ENCODE data around the gene SLCO3A1.
"Not testable (repeated sequence)": the region's sequence is repeated elsewhere in the genome, so short reads cannot be mapped to it uniquely, and the experiment has no call there.

SLCO3A1 gene

DNA sequence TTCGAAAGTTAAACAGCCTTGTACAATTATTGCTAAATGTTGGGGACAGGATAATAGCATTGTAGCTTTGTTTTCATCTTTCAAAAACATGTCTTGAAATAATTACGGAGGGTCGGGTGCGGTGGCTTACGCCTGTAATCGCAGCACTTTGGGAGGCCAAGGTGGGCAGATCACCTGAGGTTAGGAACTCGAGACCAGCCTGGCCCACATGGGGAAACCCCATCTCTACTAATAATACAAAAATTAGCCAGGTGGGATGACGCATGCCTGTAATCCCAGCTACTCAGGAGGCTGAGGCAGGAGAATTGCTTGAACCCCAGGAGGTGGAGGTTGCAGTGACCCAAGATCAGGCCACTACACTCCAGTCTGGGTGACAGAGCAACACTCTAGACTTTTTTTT, 216.7 kb downstream of the SLCO3A1 start:
- not testable (repeated sequence) for DNase-seq (ENCODE audit: low read depth in 2 of 2)

DNA sequence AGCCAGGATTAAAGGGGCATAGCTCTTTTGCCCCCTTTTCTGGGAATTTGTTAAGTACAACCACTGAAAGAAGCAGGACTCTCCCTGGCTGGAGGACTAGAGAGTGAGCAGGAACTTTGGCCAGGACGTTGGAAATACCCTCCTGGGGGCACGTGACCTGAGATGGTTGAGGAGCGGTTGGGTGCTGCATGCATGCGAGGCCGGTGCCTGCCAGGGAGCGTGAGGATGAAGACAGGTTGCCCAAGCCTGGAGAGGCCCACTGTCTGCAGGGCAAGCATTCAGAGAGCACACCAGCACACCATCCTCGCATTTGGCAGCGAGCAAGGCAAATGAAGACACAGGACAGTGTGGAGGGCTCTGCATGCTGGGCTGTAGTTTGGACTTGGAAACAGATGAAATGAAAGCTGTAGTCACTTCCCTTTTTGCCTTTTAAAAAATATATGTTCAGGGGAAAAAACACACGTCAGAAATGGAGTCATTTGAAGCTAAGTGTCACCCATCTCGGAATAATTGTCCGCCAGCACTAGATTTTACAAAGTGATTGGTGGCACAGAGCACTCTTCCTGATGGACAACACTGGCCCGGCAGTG, 217.6 kb downstream of the SLCO3A1 start:
- no peak for DNase-seq (ENCODE audit: low read depth in 2 of 2)

DNA sequence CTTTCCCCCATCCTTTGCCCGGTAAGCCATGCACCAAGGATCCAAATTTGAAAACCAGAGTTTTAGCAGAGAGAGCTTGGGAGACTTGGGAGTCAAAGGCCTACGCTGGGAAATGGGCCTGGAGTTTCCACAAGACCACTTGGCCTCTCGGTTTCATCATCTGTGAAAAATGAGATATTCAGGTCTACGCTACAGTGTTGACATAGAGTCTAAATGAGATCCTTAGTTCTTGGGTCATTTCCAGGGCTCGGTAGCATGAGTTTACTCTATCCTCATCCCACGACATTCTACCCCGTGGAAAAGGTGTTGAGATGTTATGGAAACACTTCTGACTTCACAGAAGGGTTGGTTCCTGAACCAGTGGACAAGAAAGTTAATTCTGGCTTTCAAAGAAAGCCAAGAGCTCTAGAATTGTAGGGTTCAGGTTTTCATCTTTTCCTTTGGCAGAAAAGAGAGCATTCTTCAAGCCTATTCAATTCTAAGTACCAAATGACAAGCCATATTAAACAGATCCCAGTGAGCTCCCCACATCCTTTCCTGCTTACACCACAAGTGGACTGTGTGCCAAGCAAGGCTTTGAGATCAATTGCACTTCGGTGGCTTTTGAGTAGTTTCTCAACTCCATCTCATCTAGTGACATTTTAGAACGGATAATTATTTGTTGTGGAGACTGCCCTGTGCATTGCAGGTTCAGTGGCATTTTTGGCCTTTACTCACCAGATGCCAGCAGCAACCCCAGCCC, 219.7 kb downstream of the SLCO3A1 start:
- DNase-seq (ENCODE audit: low read depth in 2 of 2): no peak

- no peak for DNase-seq (ENCODE audit: low read depth in 2 of 2)
Observed at GRCh38 chr15:92074101-92074500, 220.6 kb downstream of the SLCO3A1 start.

DNA sequence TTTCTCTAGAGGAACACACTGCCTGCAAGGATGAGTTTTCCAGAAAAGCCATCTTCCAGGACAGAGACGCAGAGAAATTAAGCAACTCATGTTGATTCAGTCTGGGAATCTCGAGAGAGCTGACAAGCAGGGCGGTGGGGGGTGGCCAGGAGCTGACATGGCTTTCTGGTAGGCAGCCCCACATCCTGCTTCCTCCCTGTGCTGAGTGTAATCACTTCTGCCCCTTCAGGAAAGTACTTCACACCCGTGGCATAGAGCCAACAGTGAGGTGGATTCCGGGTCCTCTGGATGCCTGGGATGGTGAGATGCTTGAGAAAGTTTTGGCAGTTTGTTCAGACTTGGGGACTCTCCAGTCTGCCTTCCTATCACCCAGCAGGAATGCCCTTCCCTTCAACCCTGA, 221.1 kb downstream of the SLCO3A1 start:
- no peak for DNase-seq (ENCODE audit: low read depth in 2 of 2)

GRCh38 chr15:92075764-92076163, 222.3 kb downstream of the SLCO3A1 start:
- no peak for DNase-seq (ENCODE audit: low read depth in 2 of 2)

GRCh38 chr15:92076541-92076940, 223.0 kb downstream of the SLCO3A1 start:
- no peak for DNase-seq (ENCODE audit: low read depth in 2 of 2)

DNA sequence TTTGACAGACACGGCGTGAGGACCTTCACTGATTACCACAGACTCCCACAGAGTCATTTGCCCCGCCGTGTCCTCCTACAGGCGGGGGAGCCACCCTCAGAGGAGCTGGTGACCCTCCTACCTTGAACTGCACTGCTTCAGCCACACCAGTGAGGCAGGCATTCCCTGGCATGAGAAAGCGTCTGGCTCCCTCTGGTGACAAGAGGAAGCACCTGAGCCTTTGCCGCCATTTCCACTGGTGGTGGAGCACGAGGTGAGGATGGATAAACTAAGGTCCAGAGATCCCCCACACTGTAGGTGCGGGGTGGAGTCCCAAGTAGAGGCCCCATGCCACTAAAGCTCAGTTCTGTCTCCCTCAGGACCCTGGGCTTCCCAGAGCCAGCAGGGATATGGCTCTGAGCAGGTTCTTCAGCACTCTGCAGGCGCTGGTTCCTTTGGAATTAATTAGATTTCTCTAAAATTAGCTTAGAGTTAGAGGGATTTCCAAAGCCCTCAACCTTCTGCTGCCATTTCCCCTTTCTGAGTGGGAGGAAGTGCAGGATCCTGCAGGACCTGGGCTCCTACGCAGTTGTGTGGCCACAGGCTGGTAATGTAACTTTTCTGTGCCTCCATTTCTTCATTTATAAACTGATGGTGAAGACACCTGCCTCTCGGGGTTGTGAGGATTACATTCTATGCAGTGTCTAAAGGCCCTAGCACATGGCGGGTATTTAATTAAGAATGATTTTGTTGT, 224.0 kb downstream of the SLCO3A1 start:
- DNase-seq (ENCODE audit: low read depth in 2 of 2): peak; percentile 51 to 63

DNA sequence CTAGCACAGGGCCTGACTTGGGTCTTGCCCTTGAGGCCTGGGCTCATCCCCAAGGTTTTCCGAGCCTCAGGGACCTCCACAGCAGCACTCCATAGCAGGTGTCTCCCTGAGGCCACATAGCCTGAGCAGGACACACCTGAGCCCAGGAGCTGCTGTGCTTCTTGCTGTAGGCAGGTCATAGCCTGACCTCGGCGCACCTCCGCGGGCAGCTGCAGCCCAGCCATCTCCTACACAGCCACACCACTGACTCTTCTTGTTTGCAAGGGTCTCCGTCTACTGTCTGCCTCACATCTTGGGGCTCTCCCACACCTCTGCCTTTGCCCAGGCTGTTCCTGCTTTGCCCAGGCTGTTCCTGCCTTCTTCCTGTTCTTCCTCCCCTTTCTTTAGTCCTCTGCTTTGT, 224.8 kb downstream of the SLCO3A1 start:
- no peak for DNase-seq (ENCODE audit: low read depth in 2 of 2)

- DNase-seq (ENCODE audit: low read depth in 2 of 2): peak in 1 of 2 experiments; percentile 18
Observed at GRCh38 chr15:92079047-92079446, 225.5 kb downstream of the SLCO3A1 start.

GRCh38 chr15:92079647-92080255, 226.2 kb downstream of the SLCO3A1 start:
- no peak for DNase-seq (ENCODE audit: low read depth in 2 of 2)

GRCh38 chr15:92082006-92082843, 228.7 kb downstream of the SLCO3A1 start:
- DNase-seq (ENCODE audit: low read depth in 2 of 2): peak; percentile 23 to 56

GRCh38 chr15:92083190-92083589, 229.7 kb downstream of the SLCO3A1 start:
- DNase-seq (ENCODE audit: low read depth in 2 of 2): no peak

DNA sequence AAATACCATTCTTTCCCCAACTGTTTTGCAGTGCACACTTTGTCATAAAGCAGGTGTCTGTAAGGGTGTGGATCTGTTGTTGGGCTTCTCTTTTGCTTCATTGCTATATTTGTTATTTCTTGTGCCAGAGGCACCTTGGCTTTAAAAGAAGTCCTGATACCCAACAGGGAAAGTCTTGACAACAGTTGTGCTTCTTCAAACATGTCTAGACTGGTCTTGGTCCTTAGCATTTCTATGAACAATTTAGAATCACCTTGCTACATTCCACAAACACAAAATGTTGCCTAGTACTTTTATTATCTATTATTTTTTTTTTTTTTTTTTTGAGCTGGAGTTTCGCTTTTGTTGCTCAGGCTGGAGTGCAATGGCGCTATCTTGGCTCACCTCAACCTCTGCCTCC, 233.7 kb downstream of the SLCO3A1 start:
- DNase-seq (ENCODE audit: low read depth in 2 of 2): no peak

- peak in 1 of 2 experiments; percentile 23 for DNase-seq (ENCODE audit: low read depth in 2 of 2)
Observed at GRCh38 chr15:92091155-92091734, 237.7 kb downstream of the SLCO3A1 start.

DNA sequence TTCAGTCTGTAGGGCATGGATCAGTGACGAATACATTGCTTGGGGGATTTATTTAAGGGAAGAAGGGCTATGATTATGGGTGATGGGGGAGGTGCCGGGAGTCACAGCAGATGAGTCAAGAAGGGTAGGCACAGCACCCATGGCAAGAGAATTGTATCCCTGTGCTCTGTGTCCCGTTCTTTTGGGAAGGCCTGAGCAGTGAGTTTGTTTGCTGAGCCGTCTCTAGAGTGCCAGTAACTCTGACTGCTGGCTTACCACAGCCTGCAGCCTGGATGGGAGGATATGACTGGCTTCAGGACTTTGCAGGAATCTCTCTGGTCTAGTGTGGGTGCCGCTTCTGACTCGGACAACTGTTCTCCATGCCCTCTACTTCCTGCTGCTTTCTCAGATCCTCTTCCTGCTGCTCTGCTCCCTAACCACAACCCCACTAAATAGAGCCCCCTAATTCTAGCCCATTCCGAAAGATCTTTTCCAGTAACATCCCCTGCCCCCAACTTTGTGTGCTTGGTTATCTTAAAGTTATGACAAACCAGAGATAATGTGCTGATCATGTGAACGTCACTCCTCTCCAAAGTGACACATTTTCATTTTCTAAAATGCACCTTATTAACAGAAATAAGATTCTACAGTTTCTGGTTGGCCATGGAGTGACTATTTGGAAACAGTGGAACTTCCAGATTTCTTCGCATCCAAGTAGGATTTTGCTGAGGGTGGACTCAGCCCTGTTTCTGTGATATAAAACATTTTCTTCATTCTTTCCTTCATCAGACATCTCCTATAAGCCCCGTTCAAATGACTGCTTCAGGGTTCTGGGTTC, 239.0 kb downstream of the SLCO3A1 start:
- no peak for DNase-seq (ENCODE audit: low read depth in 2 of 2)

DNA sequence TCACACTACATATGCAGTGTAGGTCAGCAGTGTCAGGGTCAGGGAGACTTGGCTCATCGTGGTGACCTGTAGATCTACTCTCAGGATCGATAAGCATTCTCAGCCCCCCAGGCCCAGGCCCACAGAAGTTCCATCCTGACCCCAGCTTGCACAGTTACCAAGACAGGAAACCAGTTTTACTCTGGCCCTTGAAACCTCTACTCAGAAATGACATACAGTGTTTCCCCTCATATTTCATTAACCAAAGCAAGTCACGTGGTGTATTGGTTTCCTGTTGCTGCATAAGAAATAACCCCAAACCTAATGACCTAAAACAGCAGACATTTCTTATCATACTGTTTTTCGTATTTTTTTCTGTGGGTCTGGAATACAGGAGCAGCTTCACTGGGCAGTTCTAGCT, 242.2 kb downstream of the SLCO3A1 start:
- no peak for DNase-seq (ENCODE audit: low read depth in 2 of 2)

DNA sequence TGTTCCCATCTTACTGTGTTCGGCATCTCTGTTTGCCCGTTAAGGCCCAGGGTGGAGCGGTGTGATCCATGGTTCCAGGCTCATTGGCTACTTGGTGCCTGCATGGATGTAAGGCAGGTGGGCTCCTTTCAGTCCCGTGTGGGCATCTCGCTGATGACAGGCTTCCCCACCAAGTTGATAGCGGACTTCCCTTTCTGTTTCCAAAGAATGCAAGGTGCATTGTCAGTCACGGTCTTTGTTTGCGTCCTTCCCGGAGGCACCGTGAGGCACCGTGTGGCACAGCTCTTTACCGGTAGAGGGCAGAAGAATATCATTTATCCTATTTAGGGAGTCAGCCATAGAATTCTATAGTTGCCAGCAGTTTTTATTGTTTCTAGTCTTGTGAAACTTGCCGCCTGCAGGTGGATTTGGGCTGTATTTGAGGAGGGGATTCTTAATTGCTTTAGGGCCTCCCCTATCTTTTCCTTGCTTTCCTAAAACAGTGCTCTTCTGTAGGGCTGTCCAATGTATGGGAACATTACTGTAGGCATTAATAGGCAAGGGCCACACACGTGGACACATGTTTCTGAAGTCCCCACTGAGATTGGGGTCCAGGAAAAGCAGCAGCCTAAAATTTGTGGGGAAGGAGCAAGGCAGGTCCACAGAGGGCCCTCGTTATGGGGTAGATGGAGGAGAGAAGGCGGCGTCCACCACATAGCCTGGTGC, 244.1 kb downstream of the SLCO3A1 start:
- DNase-seq (ENCODE audit: low read depth in 2 of 2): peak in 1 of 2 experiments; percentile 37

GRCh38 chr15:92098869-92099268, 245.4 kb downstream of the SLCO3A1 start:
- no peak for DNase-seq (ENCODE audit: low read depth in 2 of 2)

- no peak for DNase-seq (ENCODE audit: low read depth in 2 of 2)
Observed at GRCh38 chr15:92100301-92100700, 246.8 kb downstream of the SLCO3A1 start.

Measured in stimulated activated CD4-positive, alpha-beta T cell treated with anti-CD3 and anti-CD28 coated beads, Interleukin-12 subunit alpha, Interleukin-12 subunit beta, amount 100 ng/mL, for 24 hours (primary cell).